H1 (cell line): ENCODE data around the gene RNF166. TPM values are rescaled to one million over a fixed set of nuclear protein-coding genes. Genes with fewer than 3 reads are reported as not detected.

ENCODE experiments used
- CTCF ChIA-PET: fragments of 300-600 bp; sonication (Branson Sonifier 250); formaldehyde crosslinking; loops from one replicate; lab custom pipeline; 2021; ENCODE audit not compliant: partially characterized antibody; lab: Charles Lee
- POLR2A ChIA-PET: fragments of 300-600 bp; sonication (Branson Sonifier 250); formaldehyde crosslinking; loops from one replicate; lab custom pipeline; 2021; ENCODE audit warnings: inconsistent platforms; ENCODE audit not compliant: partially characterized antibody; lab: Charles Lee
- DNase-seq, 2 experiments: peaks; one replicate each; pipeline versions ENCODE4 v3.0.0 to v3.0.0-alpha.2; 2010 to 2022; ENCODE audit warnings: low spot score in 2 of 2, low read depth in 1 of 2, mixed read lengths in 1 of 2
- FAIRE-seq: peaks from 2 replicates; lab custom pipeline; 2011; peaks lifted over from hg19 to GRCh38; lab: Jason Lieb, UNC
- H2AFZ ChIP-seq: 2 replicates; pipeline ENCODE4 v1.8.1; 2012; ENCODE audit warnings: low read length, inconsistent platforms
- H2AK5ac ChIP-seq: 2 replicates; pipeline ENCODE4 v1.6.1; 2013; ENCODE audit warnings: low read depth, low read length
- H2BK120ac ChIP-seq: replicated peaks from 2 replicates; pipeline ENCODE3; 2013; ENCODE audit warnings: low read depth, low read length, inconsistent platforms
- H2BK12ac ChIP-seq: 2 replicates; pipeline ENCODE4 v1.6.1; 2013; ENCODE audit warnings: low read depth, low read length
- H2BK15ac ChIP-seq: 2 replicates; pipeline ENCODE4 v1.6.1; 2013; ENCODE audit warnings: low read length
- H2BK20ac ChIP-seq: 2 replicates; pipeline ENCODE4 v1.6.1; 2013; ENCODE audit warnings: low read length
- H2BK5ac ChIP-seq: 2 replicates; pipeline ENCODE4 v1.6.1; 2013; ENCODE audit warnings: low read depth, low read length
- H3K14ac ChIP-seq: 2 replicates; pipeline ENCODE4 v1.6.1; 2013; ENCODE audit warnings: inconsistent platforms; ENCODE audit not compliant: insufficient read length
- H3K18ac ChIP-seq: 2 replicates; pipeline ENCODE4 v1.6.1; 2013; ENCODE audit warnings: low read length; ENCODE audit errors: extremely low read depth
- H3K23ac ChIP-seq: 2 replicates; pipeline ENCODE4 v1.6.1; 2013; ENCODE audit warnings: inconsistent platforms; ENCODE audit not compliant: insufficient read length
- H3K23me2 ChIP-seq: 2 replicates; pipeline ENCODE4 v1.6.1; 2013; ENCODE audit warnings: low read depth, low read length
- H3K27ac ChIP-seq: 2 replicates; pipeline ENCODE4 v1.6.1; 2011; ENCODE audit warnings: low read depth, low read length, inconsistent platforms
- H3K27me3 ChIP-seq, 4 experiments: replicated peaks in 1 of 4; 1 replicate in 1 of 4; 2 replicates in 3 of 4; pipeline versions ENCODE4 v1.6.1 to v1.8.1; 2011 to 2013; ENCODE audit warnings: low read length in 3 of 4, mild to moderate bottlenecking in 3 of 4, inconsistent platforms in 2 of 4, mixed read lengths in 2 of 4, moderate library complexity in 1 of 4; ENCODE audit not compliant: control insufficient read depth in 3 of 4, insufficient read depth in 3 of 4; ENCODE audit errors: extremely low read depth in 1 of 4
- H3K36me3 ChIP-seq, 4 experiments: 2 replicates each; pipeline versions ENCODE4 v1.6.1 to v1.8.1; 2011 to 2013; ENCODE audit warnings: mild to moderate bottlenecking in 4 of 4, low read length in 3 of 4, moderate library complexity in 2 of 4, control low read depth in 1 of 4, inconsistent platforms in 1 of 4; ENCODE audit not compliant: insufficient read depth in 4 of 4, control insufficient read depth in 2 of 4
- H3K4ac ChIP-seq: replicated peaks from 2 replicates; pipeline ENCODE3; 2013; ENCODE audit warnings: low read length, low read depth, mixed read lengths, inconsistent platforms; ENCODE audit not compliant: insufficient read length
- H3K4me1 ChIP-seq, 4 experiments: replicated peaks in 1 of 4; 1 replicate in 1 of 4; 2 replicates in 3 of 4; pipeline versions ENCODE4 v1.6.1 to v1.8.1; 2011 to 2013; ENCODE audit warnings: low read length in 3 of 4, inconsistent platforms in 2 of 4, mixed read lengths in 1 of 4; ENCODE audit not compliant: insufficient read depth in 4 of 4, control insufficient read depth in 3 of 4
- H3K4me2 ChIP-seq, 2 experiments: 2 replicates each; pipeline versions ENCODE4 v1.6.1 to v1.8.1; 2011 to 2013; ENCODE audit warnings: low read depth in 2 of 2, low read length in 2 of 2, control low read depth in 1 of 2, inconsistent platforms in 1 of 2, mild to moderate bottlenecking in 1 of 2; ENCODE audit not compliant: insufficient read depth in 1 of 2
- H3K4me3 ChIP-seq, 4 experiments: fragments of 200-600, 300-600 bp in 1 of 4; sonication (generic), shearing (Covaris generic), sonication (Bioruptor Twin) in 1 of 4; 2 replicates each; pipeline versions ENCODE4 v1.5.1 to v1.8.1; 2011 to 2016; ENCODE audit warnings: low read length in 4 of 4, low read depth in 3 of 4, control low read depth in 2 of 4, inconsistent platforms in 2 of 4, mild to moderate bottlenecking in 2 of 4, mixed read lengths in 1 of 4, moderate library complexity in 1 of 4; ENCODE audit not compliant: insufficient read depth in 2 of 4; ENCODE audit errors: extremely low read depth in 1 of 4
- H3K56ac ChIP-seq: replicated peaks from 2 replicates; pipeline ENCODE3; 2013; ENCODE audit warnings: low read depth, mild to moderate bottlenecking, mixed read lengths, low read length, inconsistent platforms; ENCODE audit not compliant: insufficient read length
- H3K79me1 ChIP-seq: 2 replicates; pipeline ENCODE4 v1.6.1; 2013; ENCODE audit warnings: low read depth, low read length, control low read depth
- H3K79me2 ChIP-seq, 2 experiments: 2 replicates each; pipeline versions ENCODE4 v1.6.1 to v1.8.1; 2012 to 2013; ENCODE audit warnings: low read length in 2 of 2, mild to moderate bottlenecking in 2 of 2, inconsistent platforms in 1 of 2; ENCODE audit not compliant: insufficient read depth in 2 of 2, control insufficient read depth in 1 of 2
- H3K9ac ChIP-seq, 4 experiments: replicated peaks in 1 of 4; 1 replicate in 1 of 4; 2 replicates in 3 of 4; pipeline versions ENCODE4 v1.6.1 to v1.8.1; 2011 to 2013; ENCODE audit warnings: low read depth in 3 of 4, low read length in 3 of 4, control low read depth in 2 of 4, mild to moderate bottlenecking in 2 of 4, moderate library complexity in 2 of 4, inconsistent platforms in 1 of 4; ENCODE audit errors: extremely low read depth in 1 of 4
- H3K9me3 ChIP-seq, 2 experiments: 2 replicates each; pipeline versions ENCODE4 v1.6.1 to v1.8.1; 2012 to 2013; ENCODE audit warnings: mild to moderate bottlenecking in 2 of 2, moderate library complexity in 2 of 2, control low read depth in 1 of 2, inconsistent platforms in 1 of 2, low read depth in 1 of 2, low read length in 1 of 2, mixed read lengths in 1 of 2; ENCODE audit not compliant: insufficient read depth in 2 of 2
- H4K20me1 ChIP-seq, 2 experiments: replicated peaks in 1 of 2; 2 replicates each; pipeline versions ENCODE3 to v1.8.1; 2011 to 2013; ENCODE audit warnings: inconsistent platforms in 2 of 2, low read length in 2 of 2, mild to moderate bottlenecking in 1 of 2; ENCODE audit not compliant: insufficient read depth in 2 of 2, control insufficient read depth in 1 of 2
- H4K5ac ChIP-seq: 2 replicates; pipeline ENCODE4 v1.6.1; 2013; ENCODE audit warnings: low read length, low read depth, mixed read lengths, inconsistent platforms; ENCODE audit not compliant: insufficient read length
- H4K8ac ChIP-seq: 2 replicates; pipeline ENCODE4 v1.8.0; 2013; ENCODE audit warnings: mild to moderate bottlenecking, moderate library complexity, low read length, inconsistent platforms; ENCODE audit not compliant: insufficient read depth; ENCODE audit errors: extremely low read depth
- H4K91ac ChIP-seq: replicated peaks from 2 replicates; pipeline ENCODE3; 2013; ENCODE audit warnings: low read length, mixed read lengths, inconsistent platforms; ENCODE audit not compliant: insufficient read length
- BACH1 ChIP-seq: IDR thresholded peaks from 2 replicates; pipeline ENCODE4 v1.6.1; 2012; ENCODE audit warnings: low read length, improper control_type of control experiment
- BRCA1 ChIP-seq: IDR thresholded peaks from 2 replicates; pipeline ENCODE4 v1.6.1; 2012; ENCODE audit warnings: low read depth, low read length, improper control_type of control experiment
- EGR1 ChIP-seq: IDR thresholded peaks from 2 replicates; pipeline ENCODE4 v1.6.1; 2011; ENCODE audit warnings: low read depth, low read length, borderline replicate concordance
- EP300 ChIP-seq, 2 experiments: IDR thresholded peaks; 1 replicate in 1 of 2; 2 replicates in 1 of 2; pipeline ENCODE4 v1.6.1; 2011 to 2012; ENCODE audit warnings: low read depth in 2 of 2, low read length in 2 of 2, mild to moderate bottlenecking in 2 of 2, borderline replicate concordance in 1 of 2, inconsistent platforms in 1 of 2, moderate library complexity in 1 of 2
- JUN ChIP-seq: IDR thresholded peaks from 2 replicates; pipeline ENCODE4 v1.6.1; 2011; ENCODE audit warnings: low read depth, mild to moderate bottlenecking, improper control_type of control experiment, low read length
- KDM1A ChIP-seq: fragments of 200-600, 300-600 bp; sonication (generic); IDR thresholded peaks from 2 replicates; pipeline ENCODE4 v1.7.1; 2016; ENCODE audit warnings: mild to moderate bottlenecking, low read length, borderline replicate concordance
- KDM5A ChIP-seq: fragments of 200-600 bp; IDR thresholded peaks from 2 replicates; pipeline ENCODE4 v1.7.1; 2012; ENCODE audit warnings: mild to moderate bottlenecking, low read length, inconsistent platforms, mixed read lengths
- PHF8 ChIP-seq: fragments of 200-600 bp; sonication (generic); conservative IDR thresholded peaks from 2 replicates; pipeline ENCODE4 v1.7.1; 2012; ENCODE audit warnings: low read depth, mild to moderate bottlenecking, inconsistent platforms, low read length, moderate library complexity
- POLR2A ChIP-seq, 2 experiments: IDR thresholded peaks; 1 replicate in 1 of 2; 2 replicates in 1 of 2; pipeline ENCODE4 v1.6.1; 2011; ENCODE audit warnings: low read depth in 2 of 2, low read length in 2 of 2, mild to moderate bottlenecking in 2 of 2; ENCODE audit errors: control extremely low read depth in 1 of 2
- RAD21 ChIP-seq, 2 experiments: IDR thresholded peaks in 1 of 2; conservative IDR thresholded peaks in 1 of 2; 2 replicates each; pipeline ENCODE4 v1.6.1; 2011; ENCODE audit warnings: low read depth in 2 of 2, low read length in 2 of 2, improper control_type of control experiment in 1 of 2, inconsistent platforms in 1 of 2, mild to moderate bottlenecking in 1 of 2, moderate library complexity in 1 of 2
- RBBP5 ChIP-seq: IDR thresholded peaks from 2 replicates; pipeline ENCODE4 v1.7.1; 2012; ENCODE audit warnings: low read depth, mild to moderate bottlenecking, inconsistent platforms, low read length, moderate library complexity, borderline replicate concordance
- SRF ChIP-seq: IDR thresholded peaks from 2 replicates; pipeline ENCODE4 v1.6.1; 2011; ENCODE audit warnings: mild to moderate bottlenecking, low read depth, low read length, moderate library complexity
- TAF1 ChIP-seq: IDR thresholded peaks from 2 replicates; pipeline ENCODE4 v1.6.1; 2011; ENCODE audit warnings: mild to moderate bottlenecking, low read depth, low read length
- TEAD4 ChIP-seq: IDR thresholded peaks from 2 replicates; pipeline ENCODE4 v1.6.1; 2012; ENCODE audit warnings: low read depth, low read length, inconsistent platforms, mixed read lengths
- WGBS, 2 experiments: shearing (Covaris generic) in 1 of 2; methylation state at CpG; one replicate each; pipeline versions ENCODE4 v1.1.6 to v1.1.7; 2013 to 2015; ENCODE audit warnings: low lambda C conversion rate in 2 of 2, mixed read lengths in 2 of 2, inconsistent platforms in 1 of 2, low coverage in 1 of 2, missing lambda C conversion rate in 1 of 2; ENCODE audit not compliant: insufficient replicate concordance in 2 of 2, insufficient coverage in 1 of 2, insufficient read length in 1 of 2; ENCODE audit errors: extremely low coverage in 1 of 2, missing lambda C conversion rate in 1 of 2; 5-methylcytosine and 5-hydroxymethylcytosine counted together
- polyA plus RNA-seq, 7 experiments: library from polyadenylated mRNA; depleted of rRNA in 3 of 7; stranded (reverse) in 5 of 7; unstranded in 2 of 7; fragments of >200 nt in 5 of 7; fragments of 200-250 nt in 2 of 7; gene quantifications; 1 replicate in 5 of 7; 2 replicates in 1 of 7; 4 replicates in 1 of 7; pipeline versions ENCODE4 v1.2.1 to v1.2.3, GENCODE V29; 2011 to 2013; ENCODE audit warnings: missing spikeins in 2 of 7, mixed read lengths in 2 of 7
- total RNA-seq: library from RNA; stranded (reverse); fragmentation: NEBNext Ultra II Directional; extraction: Animal tissue kit (Norgen Biotek cat#: 25700); gene quantifications from 2 replicates; pipeline ENCODE4 v1.2.1, GENCODE V29; 2021

RNF166 gene
- total and polyA plus RNA-seq, 2 of the 8 experiments (the other 6 are each of a cell fraction or from before 2014, with no cell fraction given): 29.8 to 31.2 TPM

DNA sequence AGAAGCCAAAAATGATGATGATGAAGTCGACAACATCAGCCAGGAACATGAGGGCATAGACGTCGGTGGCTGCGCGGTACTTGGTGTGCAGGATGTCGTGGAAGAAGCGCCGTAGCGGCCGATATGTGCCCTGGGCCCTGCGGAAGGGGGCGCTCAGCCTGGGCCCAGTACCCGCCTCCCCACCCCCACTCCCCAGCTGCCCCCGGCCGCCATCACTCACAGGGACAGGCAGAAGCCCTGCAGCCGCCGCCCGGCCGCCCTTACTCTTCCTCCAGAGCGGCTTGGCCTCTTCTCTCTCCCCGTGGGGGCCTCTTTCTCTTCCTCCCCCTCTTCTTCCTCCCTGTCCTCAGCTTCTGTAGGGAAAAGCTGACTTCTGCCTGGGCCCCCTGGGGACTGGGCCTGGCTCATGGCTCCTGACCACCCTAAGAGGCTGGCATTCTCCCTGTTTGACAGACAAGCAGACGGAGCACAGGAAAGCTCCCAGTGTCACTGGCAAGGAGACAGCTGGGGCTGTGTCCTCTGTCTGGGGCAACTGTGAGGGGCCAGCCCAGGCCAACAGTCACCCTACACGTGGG is 14.3 kb upstream of the RNF166 start:
- ChIA-PET CTCF (interaction anchor here (1.3 to 2.5 kb wide), 6 partner anchors 15 to 111 kb away, joined by 3 to 7 read pairs (median 4); no protein-coding TSS in a partner anchor), POLR2A (interaction anchor here (0.7 to 1.4 kb wide), 4 partner anchors 9 to 58 kb away, joined by 3 to 6 read pairs (median 3); partner anchors contain the start of gene MVD)
- no peak overlapping the region for H3K56ac ChIP-seq
- no peak overlapping the region for H4K91ac ChIP-seq
- no peak overlapping the region for H3K4me2 ChIP-seq
- no peaks in the 10 kb centered on the region for H3K23me2 ChIP-seq
- H2BK12ac ChIP-seq: no peak overlapping the region
- H3K4me1 ChIP-seq: no peaks in the 10 kb centered on the region
- no peak overlapping the region for H3K27ac ChIP-seq
- no peak overlapping the region for H2BK20ac ChIP-seq
- no peak overlapping the region for H4K5ac ChIP-seq
- H3K4ac ChIP-seq: no peak overlapping the region
- H2BK120ac ChIP-seq: no peak overlapping the region
- no peak overlapping the region for H3K23ac ChIP-seq
- no peak overlapping the region for H2BK15ac ChIP-seq
- FAIRE-seq: no peak
- H2BK5ac ChIP-seq: no peak overlapping the region
- no peak for DNase-seq
- no peaks in the 10 kb centered on the region for H3K79me1 ChIP-seq
- WGBS, 2 experiments: 95% methylated on average over 10 of the region's 23 CpGs; no CpG with 5 or more reads in 1 of the 2 experiments
- H2AK5ac ChIP-seq: no peak overlapping the region
- H3K79me2 ChIP-seq: no peaks in the 10 kb centered on the region
- no peak overlapping the region for H2AFZ ChIP-seq
- no peak overlapping the region for H3K9ac ChIP-seq
- H3K14ac ChIP-seq: no peak overlapping the region
- H3K9me3 ChIP-seq: no peaks in the 10 kb centered on the region
- H3K27me3 ChIP-seq: no peaks in the 10 kb centered on the region
- H3K36me3 ChIP-seq: peaks cover 4 to 36% (median 21%) of the 10 kb centered on the region in 4 experiments; a peak in 6 of 8 replicates
- no peak overlapping the region for H3K4me3 ChIP-seq
- peaks cover 2 to 13% of the 10 kb centered on the region in 2 experiments for H4K20me1 ChIP-seq
- no peak overlapping the region for H4K8ac ChIP-seq
- H3K18ac ChIP-seq: no peak overlapping the region
- TF ChIP-seq POLR2A (IDR thresholded peaks at IDR 0.05; ENCODE audit: control extremely low read depth in 1 of 2, low read depth in 2 of 2, low read length in 2 of 2) (no peak), SRF (no peak), TAF1 (no peak), PHF8 (no peak), RBBP5 (no peak), RAD21 (IDR thresholded peaks at IDR 0.05 in 1 of 2, conservative IDR thresholded peaks at IDR 0.05 in 1 of 2; ENCODE audit: low read depth in 2 of 2, low read length in 2 of 2) (no peak), TEAD4 (no peak), BRCA1 (no peak), BACH1 (no peak), EGR1 (no peak), EP300 (IDR thresholded peaks at IDR 0.05; ENCODE audit: borderline replicate concordance in 1 of 2, low read depth in 2 of 2, low read length in 2 of 2) (no peak), KDM5A (no peak), KDM1A (no peak), JUN (no peak)
